IPS-NIHi11 (cell line): Measurements from ENCODE around the gene WDR81.
A peak's percentile ranks its signal among the peaks of the same experiment; 100 is the strongest.

ENCODE experiments used
- DNase-seq: peaks from one replicate; pipeline ENCODE4 v3.0.0; 2012; ENCODE audit warnings: mixed read lengths, low spot score

WDR81 gene

GRCh38 chr17:1779571-1780131 is 55.1 kb downstream of the WDR81 start:
- DNase-seq = no peak

- DNase-seq = no peak
These were observed 57.7 kb downstream of the WDR81 start for GRCh38 chr17:1782171-1782567.

GRCh38 chr17:1783271-1783670 is 58.8 kb downstream of the WDR81 start:
- no peak for DNase-seq

- peak; percentile 62 for DNase-seq
These were observed 59.5 kb downstream of the WDR81 start for GRCh38 chr17:1783834-1784611.

- DNase-seq = no peak
These were observed 61.4 kb downstream of the WDR81 start for GRCh38 chr17:1785930-1786329.

- no peak for DNase-seq
These were observed 62.2 kb downstream of the WDR81 start for GRCh38 chr17:1786708-1787107.

GRCh38 chr17:1787301-1787902 is 62.9 kb downstream of the WDR81 start:
- DNase-seq = no peak
